Activated T-helper 2 cell treated with anti-CD3 and anti-CD28 coated beads, Interferon-gamma antibody, Interleukin-2, Interleukin-4, amounts not matched to agents 10 μg/mL and 5 μg/mL and 100 μg/mL, durations not matched to agents 14 hours and 24 hours and 36 hours (primary cell): ENCODE results near the gene REM2. TPM values are rescaled to one million over a fixed set of nuclear protein-coding genes. Genes with fewer than 3 reads are reported as not detected.
"Not testable (repeated sequence)": the region's sequence is repeated elsewhere in the genome, so short reads cannot be mapped to it uniquely, and the experiment has no call there.

ENCODE experiments used
- DNase-seq: peaks from one replicate; pipeline ENCODE4 v3.0.0; 2021; ENCODE audit warnings: low spot score
- H3K27ac Mint-ChIP-seq: one replicate; pipeline ENCODE4 v1.8.0; 2021; ENCODE audit warnings: mixed read lengths
- H3K27me3 Mint-ChIP-seq: one replicate; pipeline ENCODE4 v1.8.0; 2021; ENCODE audit warnings: low read depth, mixed read lengths
- H3K36me3 Mint-ChIP-seq: one replicate; pipeline ENCODE4 v1.8.0; 2021; ENCODE audit warnings: low read depth, mixed read lengths
- H3K4me1 Mint-ChIP-seq: one replicate; pipeline ENCODE4 v1.8.0; 2021; ENCODE audit warnings: low read depth, mixed read lengths
- H3K4me3 Mint-ChIP-seq: one replicate; pipeline ENCODE4 v1.8.0; 2021; ENCODE audit warnings: low read depth, mild to moderate bottlenecking, moderate library complexity, mixed read lengths
- H3K9me3 Mint-ChIP-seq: one replicate; pipeline ENCODE4 v1.8.0; 2021; ENCODE audit warnings: mixed read lengths
- intact Hi-C: fragments of 100-400 bp; cut with micrococcal nuclease; formaldehyde crosslinking; loops from one replicate; pipeline ENCODE4 v1.15.1; 2023
- total RNA-seq: library from RNA; stranded (reverse); gene quantifications from 2 replicates; pipeline ENCODE4 v1.2.3, GENCODE V29; 2022

REM2 gene
- total RNA-seq, 1 donor from 2014 or later = 0.30 TPM

- H3K9me3 Mint-ChIP-seq = no peaks in the 10 kb centered on the region
- H3K4me3 Mint-ChIP-seq = no peak overlapping the region
- H3K27ac Mint-ChIP-seq = no peak overlapping the region
- H3K36me3 Mint-ChIP-seq = peaks cover 2% of the 10 kb centered on the region
- H3K4me1 Mint-ChIP-seq = no peaks in the 10 kb centered on the region
- peaks cover 12% of the 10 kb centered on the region for H3K27me3 Mint-ChIP-seq
- intact Hi-C loops = no loop called here
- no peak for DNase-seq
Measured at GRCh38 chr14:22843123-22843925, 39.7 kb upstream of the REM2 start.

- Mint-ChIP-seq H3K27me3 (peaks cover 8% of the 10 kb centered on the region), H3K27ac (no peak overlapping the region), H3K4me3 (no peak overlapping the region), H3K4me1 (no peaks in the 10 kb centered on the region), H3K9me3 (no peaks in the 10 kb centered on the region), H3K36me3 (no peaks in the 10 kb centered on the region)
- intact Hi-C loops = no loop called here
- no peak for DNase-seq
Measured at GRCh38 chr14:22844221-22845102, 38.6 kb upstream of the REM2 start.

DNA sequence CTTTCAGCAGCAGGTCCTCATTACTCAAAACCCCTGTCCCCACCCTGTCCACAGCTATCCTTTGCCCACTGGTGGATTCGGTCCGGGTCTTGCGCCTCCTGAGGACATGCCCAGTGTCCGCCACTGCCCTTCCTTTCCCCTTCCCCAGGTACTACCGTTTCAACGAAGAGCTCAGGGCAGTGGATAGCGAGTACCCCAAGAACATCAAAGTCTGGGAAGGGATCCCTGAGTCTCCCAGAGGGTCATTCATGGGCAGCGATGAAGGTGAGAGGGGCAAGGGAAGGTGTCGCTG, 38.0 kb upstream of the REM2 start:
- Mint-ChIP-seq H3K27me3 (peaks cover 8% of the 10 kb centered on the region), H3K4me1 (no peaks in the 10 kb centered on the region), H3K9me3 (no peaks in the 10 kb centered on the region), H3K4me3 (no peak overlapping the region), H3K27ac (no peak overlapping the region), H3K36me3 (no peaks in the 10 kb centered on the region)
- intact Hi-C loops = no loop called here
- no peak for DNase-seq

DNA sequence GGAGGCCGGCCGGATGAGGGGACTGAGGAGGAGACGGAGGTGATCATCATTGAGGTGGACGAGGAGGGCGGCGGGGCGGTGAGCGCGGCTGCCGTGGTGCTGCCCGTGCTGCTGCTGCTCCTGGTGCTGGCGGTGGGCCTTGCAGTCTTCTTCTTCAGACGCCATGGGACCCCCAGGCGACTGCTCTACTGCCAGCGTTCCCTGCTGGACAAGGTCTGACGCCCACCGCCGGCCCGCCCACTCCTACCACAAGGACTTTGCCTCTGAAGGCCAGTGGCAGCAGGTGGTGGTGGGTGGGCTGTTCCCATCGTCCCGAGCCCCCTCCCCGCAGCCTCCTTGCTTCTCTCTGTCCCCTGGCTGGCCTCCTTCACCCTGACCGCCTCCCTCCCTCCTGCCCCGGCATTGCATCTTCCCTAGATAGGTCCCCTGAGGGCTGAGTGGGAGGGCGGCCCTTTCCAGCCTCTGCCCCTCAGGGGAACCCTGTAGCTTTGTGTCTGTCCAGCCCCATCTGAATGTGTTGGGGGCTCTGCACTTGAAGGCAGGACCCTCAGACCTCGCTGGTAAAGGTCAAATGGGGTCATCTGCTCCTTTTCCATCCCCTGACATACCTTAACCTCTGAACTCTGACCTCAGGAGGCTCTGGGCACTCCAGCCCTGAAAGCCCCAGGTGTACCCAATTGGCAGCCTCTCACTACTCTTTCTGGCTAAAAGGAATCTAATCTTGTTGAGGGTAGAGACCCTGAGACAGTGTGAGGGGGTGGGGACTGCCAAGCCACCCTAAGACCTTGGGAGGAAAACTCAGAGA, 37.0 kb upstream of the REM2 start:
- intact Hi-C loops = no loop called here
- no peaks in the 10 kb centered on the region for H3K9me3 Mint-ChIP-seq
- H3K4me1 Mint-ChIP-seq = no peaks in the 10 kb centered on the region
- peaks cover 8% of the 10 kb centered on the region for H3K27me3 Mint-ChIP-seq
- no peaks in the 10 kb centered on the region for H3K36me3 Mint-ChIP-seq
- no peak for DNase-seq
- H3K4me3 Mint-ChIP-seq = no peak overlapping the region
- no peak overlapping the region for H3K27ac Mint-ChIP-seq

DNA sequence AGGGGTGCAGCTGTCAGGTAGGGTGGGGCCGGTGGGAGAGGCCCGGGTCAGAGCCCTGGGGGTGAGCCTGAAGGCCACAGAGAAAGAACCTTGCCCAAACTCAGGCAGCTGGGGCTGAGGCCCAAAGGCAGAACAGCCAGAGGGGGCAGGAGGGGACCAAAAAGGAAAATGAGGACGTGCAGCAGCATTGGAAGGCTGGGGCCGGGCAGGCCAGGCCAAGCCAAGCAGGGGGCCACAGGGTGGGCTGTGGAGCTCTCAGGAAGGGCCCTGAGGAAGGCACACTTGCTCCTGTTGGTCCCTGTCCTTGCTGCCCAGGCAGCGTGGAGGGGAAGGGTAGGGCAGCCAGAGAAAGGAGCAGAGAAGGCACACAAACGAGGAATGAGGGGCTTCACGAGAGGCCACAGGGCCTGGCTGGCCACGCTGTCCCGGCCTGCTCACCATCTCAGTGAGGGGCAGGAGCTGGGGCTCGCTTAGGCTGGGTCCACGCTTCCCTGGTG, 36.2 kb upstream of the REM2 start:
- no peak for DNase-seq
- intact Hi-C loops = no loop called here
- H3K4me3 Mint-ChIP-seq = no peak overlapping the region
- H3K27ac Mint-ChIP-seq = no peak overlapping the region
- no peaks in the 10 kb centered on the region for H3K9me3 Mint-ChIP-seq
- peaks cover 8% of the 10 kb centered on the region for H3K27me3 Mint-ChIP-seq
- no peaks in the 10 kb centered on the region for H3K36me3 Mint-ChIP-seq
- peaks cover 7% of the 10 kb centered on the region for H3K4me1 Mint-ChIP-seq

- H3K27ac Mint-ChIP-seq = no peak overlapping the region
- peaks cover 8% of the 10 kb centered on the region for H3K27me3 Mint-ChIP-seq
- no peaks in the 10 kb centered on the region for H3K9me3 Mint-ChIP-seq
- no peaks in the 10 kb centered on the region for H3K36me3 Mint-ChIP-seq
- intact Hi-C loops = no loop called here
- H3K4me1 Mint-ChIP-seq = peaks cover 9% of the 10 kb centered on the region
- DNase-seq = no peak
- no peak overlapping the region for H3K4me3 Mint-ChIP-seq
Measured at GRCh38 chr14:22847661-22848341, 35.2 kb upstream of the REM2 start.

- no peak overlapping the region for H3K4me3 Mint-ChIP-seq
- no peaks in the 10 kb centered on the region for H3K36me3 Mint-ChIP-seq
- H3K27me3 Mint-ChIP-seq = peaks cover 8% of the 10 kb centered on the region
- H3K9me3 Mint-ChIP-seq = no peaks in the 10 kb centered on the region
- H3K27ac Mint-ChIP-seq = no peak overlapping the region
- no peak for DNase-seq
- peaks cover 12% of the 10 kb centered on the region for H3K4me1 Mint-ChIP-seq
- intact Hi-C loops = no loop called here
Measured at GRCh38 chr14:22848351-22849164, 34.5 kb upstream of the REM2 start.

DNA sequence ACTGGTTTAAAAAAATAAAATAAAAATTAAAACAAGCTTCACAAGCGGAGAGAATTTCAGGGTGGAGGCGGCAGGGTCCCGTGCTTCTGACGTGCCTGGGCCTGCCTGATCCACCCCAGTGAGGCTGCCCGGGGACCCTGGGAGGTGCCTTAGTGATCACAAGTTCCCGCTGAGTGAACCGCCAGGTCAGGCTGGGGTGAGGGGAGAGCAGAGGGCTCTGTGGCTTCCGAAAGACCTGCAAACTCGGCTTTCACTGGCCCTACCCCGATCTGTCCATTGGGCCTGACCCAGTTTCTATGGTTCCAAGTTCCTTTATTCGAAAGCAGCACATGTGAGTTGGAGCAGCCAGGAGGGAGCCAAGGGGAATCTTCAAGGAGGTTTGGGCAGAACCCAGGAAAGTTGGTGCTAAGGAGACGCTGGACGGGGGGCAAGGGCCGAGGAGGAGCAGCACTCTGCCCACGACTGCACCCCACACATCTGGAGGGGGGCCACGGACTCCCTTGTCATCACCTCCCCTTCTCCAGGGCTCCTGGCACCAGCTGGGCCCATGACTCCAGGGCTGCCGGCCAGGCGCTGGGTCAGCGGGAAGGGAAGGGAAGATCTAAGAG, 33.7 kb upstream of the REM2 start:
- no peaks in the 10 kb centered on the region for H3K9me3 Mint-ChIP-seq
- no peak overlapping the region for H3K4me3 Mint-ChIP-seq
- intact Hi-C loops = no loop called here
- peaks cover 12% of the 10 kb centered on the region for H3K4me1 Mint-ChIP-seq
- no peak overlapping the region for H3K27ac Mint-ChIP-seq
- no peaks in the 10 kb centered on the region for H3K36me3 Mint-ChIP-seq
- no peak for DNase-seq
- peaks cover 8% of the 10 kb centered on the region for H3K27me3 Mint-ChIP-seq

DNA sequence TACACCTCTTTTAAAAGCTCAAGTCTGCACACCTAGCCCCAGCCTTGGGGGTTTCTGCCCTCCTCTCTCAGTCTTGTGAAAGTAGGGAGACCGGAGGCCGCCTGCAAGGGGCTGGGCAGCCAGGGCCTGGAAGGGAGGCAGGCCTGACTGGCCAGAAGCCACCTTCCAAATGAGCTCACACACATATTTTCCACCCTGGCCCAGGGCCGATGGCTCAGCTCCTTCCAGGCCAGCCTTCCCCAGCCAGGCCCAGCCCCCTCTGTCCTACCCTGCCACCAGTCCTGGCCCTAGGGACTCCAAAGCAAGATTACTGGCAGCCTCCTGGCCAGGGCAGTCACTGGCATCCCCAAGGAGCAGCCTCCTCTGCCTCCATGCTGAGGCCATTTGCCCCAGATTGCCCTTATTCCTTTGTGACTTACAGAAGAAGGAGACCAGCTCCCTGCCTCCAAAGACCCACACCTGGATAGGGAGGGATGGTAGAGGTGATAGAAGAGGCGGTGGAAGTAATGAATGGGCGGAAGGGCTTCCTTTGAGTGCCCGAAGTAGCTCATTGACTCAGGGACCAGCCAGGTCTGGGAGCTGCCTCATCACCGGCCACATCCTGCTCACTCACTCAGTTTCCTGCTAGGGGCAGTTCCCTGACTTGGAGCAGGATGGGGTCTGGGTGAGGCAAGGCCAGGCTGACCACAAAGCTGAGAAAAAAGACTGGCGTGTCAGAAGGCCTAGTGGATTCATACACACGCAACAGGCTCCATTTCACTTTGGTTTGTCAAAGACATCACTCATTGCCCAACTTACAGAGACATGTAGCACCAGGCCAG, 31.9 kb upstream of the REM2 start:
- intact Hi-C loops = loop anchor here (5.0 kb wide), 1 partner anchor 264 kb away; the partner anchor contains the start of gene DAD1
- Mint-ChIP-seq H3K36me3 (no peaks in the 10 kb centered on the region), H3K4me1 (peaks cover 19% of the 10 kb centered on the region), H3K27ac (peak overlapping the region; percentile 47), H3K9me3 (peaks cover under 1% of the 10 kb centered on the region), H3K27me3 (peaks cover 9% of the 10 kb centered on the region), H3K4me3 (no peak overlapping the region)
- DNase-seq = no peak

DNA sequence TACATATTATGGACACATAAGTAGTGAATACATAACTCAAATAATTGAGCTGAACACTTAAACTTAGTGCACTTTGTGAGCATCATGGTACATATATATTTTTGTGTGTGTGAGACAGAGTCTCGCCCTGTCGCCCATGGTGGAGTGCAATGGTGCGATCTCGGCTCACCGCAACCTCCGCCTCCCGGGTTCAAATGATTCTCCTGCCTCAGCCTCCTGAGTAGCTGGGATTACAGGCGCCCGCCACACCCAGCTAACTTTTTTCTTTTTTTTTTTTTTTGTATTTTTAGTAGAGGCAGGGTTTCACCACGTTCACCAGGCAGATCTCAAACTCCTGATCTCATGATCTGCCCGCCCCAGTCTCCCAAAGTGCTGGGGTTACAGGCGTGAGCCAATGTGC, 30.8 kb upstream of the REM2 start:
- not testable (repeated sequence) for H3K27ac Mint-ChIP-seq

GRCh38 chr14:22852599-22852939, 30.5 kb upstream of the REM2 start:
- no peak overlapping the region for H3K27ac Mint-ChIP-seq
- DNase-seq = no peak
- no peak overlapping the region for H3K4me3 Mint-ChIP-seq
- intact Hi-C loops = loop anchor here (2.0 to 5.0 kb wide), 3 partner anchors 18 to 265 kb away; partner anchors contain the start of genes DAD1 and LRP10
- peaks cover 3% of the 10 kb centered on the region for H3K9me3 Mint-ChIP-seq
- no peaks in the 10 kb centered on the region for H3K36me3 Mint-ChIP-seq
- peaks cover 21% of the 10 kb centered on the region for H3K4me1 Mint-ChIP-seq
- peaks cover 8% of the 10 kb centered on the region for H3K27me3 Mint-ChIP-seq

More for the DNA sequence above, 30.8 kb upstream of the REM2 start:
- not testable (repeated sequence) for H3K27me3 Mint-ChIP-seq, DNase-seq, H3K4me3 Mint-ChIP-seq, H3K36me3 Mint-ChIP-seq, H3K9me3 Mint-ChIP-seq
- H3K4me1 Mint-ChIP-seq = peaks cover 21% of the 10 kb centered on the region
- intact Hi-C loops = loop anchor here (2.0 to 5.0 kb wide), 3 partner anchors 19 to 265 kb away; partner anchors contain the start of genes DAD1 and LRP10
